DMS153 (cell line): Measurements from ENCODE around the gene ZNF593.
A peak's percentile ranks its signal among the peaks of the same experiment; 100 is the strongest.

Source experiments
- DNase-seq: peaks from one replicate; lab custom pipeline; 2025; lab: John Stamatoyannopoulos, UW

ZNF593 gene

DNA sequence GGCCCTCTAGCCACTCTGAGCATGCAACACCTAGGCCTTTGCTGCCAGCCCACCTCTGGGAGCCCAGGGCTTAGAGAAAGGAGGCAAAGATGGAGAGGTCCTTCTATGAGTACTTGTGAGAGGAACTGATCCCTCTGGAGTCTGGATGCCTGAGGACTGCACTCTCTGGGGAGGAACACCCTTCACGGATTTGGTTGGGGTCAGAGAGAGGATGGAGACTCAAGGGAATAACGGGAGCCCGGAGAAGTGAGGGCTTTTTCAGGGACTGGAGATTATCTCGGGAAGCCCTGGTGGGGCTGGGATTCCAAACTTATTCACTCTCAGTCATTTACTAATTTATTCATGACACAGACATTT is 532 bp upstream of the ZNF593 start:
- no peak for DNase-seq

DNA sequence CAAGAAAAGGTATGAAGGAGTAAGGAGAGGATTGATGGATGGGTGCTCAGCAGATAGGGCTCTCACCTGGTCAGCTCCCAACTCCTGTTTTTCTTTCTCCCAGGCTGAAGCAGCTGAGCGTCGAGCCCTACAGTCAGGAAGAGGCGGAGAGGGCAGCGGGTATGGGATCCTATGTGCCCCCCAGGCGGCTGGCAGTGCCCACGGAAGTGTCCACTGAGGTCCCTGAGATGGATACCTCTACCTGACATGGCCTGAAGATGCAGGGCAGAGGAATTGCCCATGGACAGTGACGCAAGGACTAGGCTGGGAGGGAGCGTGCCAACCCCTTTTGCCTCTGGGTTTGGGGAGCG is 739 bp downstream of the ZNF593 start:
- no peak for DNase-seq

DNA sequence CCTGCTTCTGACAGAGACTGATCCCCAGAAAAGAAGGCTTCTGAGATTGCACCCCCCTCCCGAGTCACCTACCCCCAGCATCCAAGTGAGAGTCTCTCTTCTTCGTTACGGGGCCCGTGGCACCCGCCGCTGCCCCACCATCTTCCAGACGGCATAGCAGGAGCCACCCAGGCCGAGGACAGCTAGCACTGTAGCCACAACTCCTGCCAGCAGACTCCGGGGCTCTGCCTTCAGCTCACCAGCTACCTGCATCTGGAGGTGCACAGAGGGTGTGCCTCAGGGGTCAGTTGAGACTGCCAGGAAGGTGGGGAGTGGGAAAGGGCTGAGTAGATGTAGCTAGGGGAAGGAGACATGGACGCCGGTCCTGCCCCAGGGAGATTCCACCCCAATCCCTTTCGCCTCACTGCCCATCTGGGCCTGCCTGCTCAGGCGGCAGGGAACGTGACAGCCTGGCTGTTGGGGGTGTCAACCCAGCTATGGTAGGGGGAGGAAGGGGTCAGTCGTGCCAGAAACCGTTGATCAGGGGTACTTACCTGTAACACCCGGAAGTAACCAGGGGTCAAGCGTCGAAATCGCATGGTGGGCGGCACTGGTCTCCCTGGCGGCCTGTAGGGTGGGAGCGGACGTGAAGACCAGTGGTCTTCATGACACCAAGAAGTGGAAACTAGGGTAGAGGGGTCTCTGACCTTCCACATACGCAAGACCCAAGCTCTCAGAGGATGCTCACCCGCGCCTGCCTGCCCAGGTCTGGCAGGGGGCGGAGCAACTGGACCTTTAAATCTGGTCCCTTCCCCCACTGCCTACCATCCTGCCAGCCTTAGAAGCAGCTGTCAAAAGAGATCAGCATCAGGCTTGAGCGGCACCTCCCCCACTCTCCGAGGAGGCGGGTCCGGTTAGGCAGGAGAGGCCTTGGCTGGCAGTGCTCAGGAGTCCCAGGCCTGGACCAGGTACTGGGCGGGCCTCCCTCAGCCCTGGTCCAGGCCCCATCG is 1.7 kb downstream of the ZNF593 start, which contains the start of gene ZNF593OS:
TSS of gene ZNF593OS (minus strand) at position 749 of the 989 bp plus-strand sequence. CDS start at position 578, 171 bp downstream.
- no peak for DNase-seq

DNA sequence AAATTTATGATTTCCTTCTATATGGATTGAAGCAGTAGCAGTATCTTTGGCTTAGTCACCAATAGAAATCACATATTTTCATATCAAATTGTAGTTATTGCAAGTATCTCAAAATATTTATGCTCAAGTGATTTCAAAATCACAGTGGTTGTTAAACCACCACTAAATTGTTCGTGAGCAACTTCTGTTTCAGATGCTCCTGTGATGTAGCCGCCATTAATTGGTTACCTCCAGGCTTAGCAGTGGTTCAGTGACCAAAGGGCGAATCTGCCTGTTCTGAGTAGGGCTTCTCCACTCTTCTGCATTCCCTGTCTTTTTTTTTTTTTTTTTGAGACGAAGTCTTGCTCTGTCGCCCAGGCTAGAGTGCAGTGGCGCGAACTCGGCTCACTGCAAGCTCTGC is 5.6 kb downstream of the ZNF593 start:
- no peak for DNase-seq

DNA sequence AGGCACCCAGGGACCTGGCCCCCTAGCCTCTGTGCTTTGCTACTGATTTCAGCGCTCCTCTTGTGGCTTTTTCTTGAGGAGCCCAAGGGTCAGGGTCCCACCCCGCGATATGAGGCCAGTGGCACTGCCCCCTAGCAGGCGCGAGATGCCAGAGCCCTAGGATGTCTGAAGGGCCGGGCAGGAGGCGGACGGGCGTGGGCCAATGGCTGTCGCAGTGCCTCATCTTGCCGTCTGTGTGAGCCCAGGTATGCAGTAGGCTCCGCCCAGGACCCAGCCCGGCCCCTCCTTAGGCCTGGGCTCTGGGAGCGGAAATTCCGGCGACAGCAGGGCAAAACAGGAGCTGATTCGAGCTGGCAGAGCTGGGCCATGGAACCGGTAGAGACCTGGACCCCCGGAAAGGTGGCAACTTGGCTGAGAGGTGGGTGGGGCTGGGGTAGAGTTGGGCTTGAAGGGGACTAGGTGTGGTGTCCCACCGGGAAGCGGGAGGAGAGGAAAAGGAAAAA is 7.5 kb downstream of the ZNF593 start, which contains the start of gene CNKSR1:
TSS of gene CNKSR1 (plus strand) at position 310 of the 503 bp plus-strand sequence. CDS start at position 367, 57 bp downstream.
- DNase-seq = peak; percentile 84

DNA sequence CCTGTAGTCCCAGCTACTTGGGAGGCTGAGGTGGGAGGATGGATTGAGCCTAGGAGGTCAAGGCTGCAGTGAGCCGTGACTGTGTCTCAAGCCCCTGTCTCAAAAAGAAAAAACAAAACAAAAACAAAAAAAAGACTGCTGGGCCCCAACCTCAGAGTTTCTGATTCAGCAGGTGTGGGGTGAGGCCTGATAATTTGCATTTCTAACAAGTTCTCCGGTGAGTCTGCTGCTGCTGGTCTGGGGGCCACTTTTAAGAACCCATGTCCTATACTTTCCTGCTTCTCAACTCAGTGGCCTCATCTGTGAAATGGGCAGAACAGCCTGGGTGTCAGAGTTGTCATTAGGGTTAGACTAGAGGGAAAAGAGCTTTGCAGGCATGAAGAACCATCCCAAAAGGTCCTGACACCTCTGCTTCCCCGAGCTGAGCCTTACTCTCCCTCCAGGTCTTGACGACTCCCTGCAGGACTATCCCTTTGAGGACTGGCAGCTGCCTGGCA is 10.3 kb downstream of the ZNF593 start:
- DNase-seq = no peak

DNA sequence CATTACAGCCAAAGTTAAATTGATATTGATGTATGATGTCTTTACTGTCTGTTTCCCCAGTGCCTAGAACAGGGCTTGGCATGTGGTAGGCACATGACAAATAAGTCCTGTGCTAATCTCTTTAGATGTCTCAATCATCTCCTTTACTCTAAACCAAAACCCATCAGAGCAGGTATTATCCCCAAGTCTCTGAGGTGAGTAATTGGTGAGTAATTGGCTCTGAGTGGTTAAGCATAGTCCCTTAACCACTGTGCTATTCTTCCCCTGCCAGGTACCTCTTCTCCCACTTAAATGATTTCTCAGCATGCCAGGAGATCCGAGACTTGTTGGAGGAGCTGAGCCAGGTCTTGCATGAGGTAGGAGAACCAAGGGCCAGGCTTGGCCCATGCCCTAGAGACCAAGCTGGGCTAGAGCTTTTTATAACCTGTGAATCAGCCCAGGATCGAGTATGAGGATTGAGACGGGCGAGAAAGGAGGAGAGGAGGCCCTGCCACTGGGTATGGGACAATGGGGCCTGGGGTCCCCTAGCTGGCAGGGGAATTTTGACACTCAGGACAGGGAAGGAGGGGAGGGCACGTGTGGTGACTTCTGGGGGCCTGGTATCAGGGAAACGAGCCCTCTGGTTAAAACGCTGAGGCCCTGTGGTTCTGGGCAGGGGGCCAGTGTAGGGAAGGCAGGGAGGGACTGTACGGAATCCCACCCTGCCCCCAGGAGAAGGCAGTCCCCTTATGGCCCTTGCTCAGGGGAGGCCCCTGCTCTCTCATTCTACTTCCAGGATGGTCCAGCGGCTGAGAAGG is 12.1 kb downstream of the ZNF593 start:
- no peak for DNase-seq

DNA sequence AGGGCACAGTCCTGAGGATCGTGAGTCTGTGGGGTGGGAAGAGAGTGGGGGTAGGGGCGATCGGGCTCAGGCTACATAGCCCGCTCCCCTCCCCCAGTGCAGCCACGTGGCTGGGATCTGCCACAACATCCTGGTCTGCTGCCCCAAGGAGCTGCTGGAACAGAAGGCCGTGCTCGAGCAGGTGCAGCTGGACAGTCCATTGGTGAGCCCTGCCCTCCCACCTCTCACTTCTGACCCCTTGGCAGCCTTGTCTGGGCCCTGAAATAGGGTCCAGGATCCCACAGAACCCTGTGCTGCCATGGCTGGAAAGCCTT is 12.6 kb downstream of the ZNF593 start:
- DNase-seq = no peak

DNA sequence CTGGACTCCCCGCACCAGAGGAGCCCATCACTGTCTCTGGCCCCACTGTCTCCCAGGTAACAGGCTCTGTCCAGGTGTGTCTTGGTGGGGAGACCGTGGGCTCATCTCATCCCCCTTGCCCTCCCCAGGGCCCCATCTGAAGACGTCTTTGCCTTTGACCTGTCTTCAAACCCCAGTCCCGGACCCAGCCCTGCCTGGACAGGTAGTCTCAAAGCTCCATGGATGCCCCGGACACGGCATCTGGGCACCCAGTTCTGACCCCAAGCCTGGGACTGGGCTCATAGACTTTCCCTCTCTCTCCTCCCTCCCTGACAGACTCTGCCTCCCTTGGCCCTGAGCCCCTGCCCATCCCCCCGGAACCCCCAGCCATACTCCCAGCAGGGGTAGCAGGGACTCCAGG is 14.4 kb downstream of the ZNF593 start:
- DNase-seq = no peak

DNA sequence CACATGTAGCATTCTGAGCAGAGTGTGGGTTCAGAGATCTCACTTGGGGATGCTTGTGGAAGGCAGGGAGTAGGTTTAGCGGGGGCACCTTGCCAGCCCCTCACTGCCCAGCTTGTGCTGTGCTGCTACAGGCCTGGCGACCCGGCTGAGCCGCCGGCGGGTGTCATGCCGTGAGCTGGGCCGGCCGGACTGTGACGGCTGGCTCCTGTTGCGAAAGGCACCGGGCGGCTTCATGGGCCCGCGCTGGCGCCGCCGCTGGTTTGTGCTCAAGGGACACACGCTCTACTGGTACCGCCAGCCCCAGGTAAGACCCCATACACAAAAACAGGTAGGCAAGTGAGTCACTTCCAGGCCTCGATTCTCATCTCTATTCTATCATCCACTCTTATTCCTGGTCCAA is 15.2 kb downstream of the ZNF593 start:
- DNase-seq = no peak

DNA sequence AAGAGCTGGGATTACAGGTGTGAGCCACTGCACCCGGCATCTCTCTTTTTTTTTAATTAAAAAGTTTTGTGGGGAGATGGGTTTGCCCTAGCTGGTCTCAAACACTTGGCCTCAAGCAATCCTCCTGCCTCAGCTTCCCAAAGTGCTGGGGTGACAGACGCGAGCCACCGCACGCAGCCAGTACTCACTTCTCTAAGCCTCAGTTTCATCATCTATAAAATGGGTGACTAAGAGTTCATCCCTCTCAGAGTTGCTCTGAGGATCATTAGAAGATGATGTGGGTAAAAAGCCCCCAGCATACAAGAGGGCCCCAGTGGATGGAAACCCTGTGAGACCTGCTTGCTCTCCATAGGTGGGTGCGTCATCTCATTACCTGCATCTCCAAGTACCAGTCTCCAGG is 18.2 kb downstream of the ZNF593 start:
- no peak for DNase-seq

DNA sequence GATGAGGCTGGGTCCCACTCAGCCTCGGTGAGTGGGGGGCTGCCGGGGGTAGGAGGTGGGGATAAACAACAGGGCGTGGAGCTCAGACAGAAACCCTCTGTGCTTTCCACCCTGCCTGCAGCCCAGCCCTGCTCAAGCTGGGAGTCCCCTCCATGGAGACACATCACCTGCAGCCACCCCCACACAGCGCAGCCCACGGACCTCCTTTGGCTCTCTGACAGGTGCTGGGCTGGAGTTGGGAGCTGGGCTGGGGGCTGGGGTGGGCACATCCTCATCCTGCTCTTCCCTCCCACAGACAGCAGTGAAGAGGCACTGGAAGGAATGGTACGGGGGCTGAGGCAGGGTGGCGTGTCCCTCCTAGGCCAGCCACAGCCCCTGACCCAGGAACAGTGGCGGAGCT is 18.8 kb downstream of the ZNF593 start:
- no peak for DNase-seq

DNA sequence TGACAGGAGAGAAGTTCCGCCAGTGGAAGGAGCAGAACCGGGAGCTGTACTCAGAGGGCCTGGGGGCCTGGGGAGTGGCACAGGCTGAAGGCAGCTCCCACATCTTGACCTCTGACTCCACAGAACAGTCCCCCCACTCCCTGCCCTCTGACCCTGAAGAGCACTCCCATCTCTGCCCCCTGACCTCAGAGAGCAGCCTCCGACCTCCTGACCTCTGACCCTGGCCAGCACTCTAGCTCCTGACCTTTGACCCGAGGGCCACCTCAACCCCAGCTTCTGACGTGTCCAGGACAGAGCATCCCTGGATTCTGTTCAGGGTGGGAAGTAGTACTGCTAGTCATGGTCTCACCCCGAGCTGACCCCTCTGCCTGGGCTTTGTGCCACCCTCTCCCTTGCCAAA is 19.6 kb downstream of the ZNF593 start:
- DNase-seq = no peak

DNA sequence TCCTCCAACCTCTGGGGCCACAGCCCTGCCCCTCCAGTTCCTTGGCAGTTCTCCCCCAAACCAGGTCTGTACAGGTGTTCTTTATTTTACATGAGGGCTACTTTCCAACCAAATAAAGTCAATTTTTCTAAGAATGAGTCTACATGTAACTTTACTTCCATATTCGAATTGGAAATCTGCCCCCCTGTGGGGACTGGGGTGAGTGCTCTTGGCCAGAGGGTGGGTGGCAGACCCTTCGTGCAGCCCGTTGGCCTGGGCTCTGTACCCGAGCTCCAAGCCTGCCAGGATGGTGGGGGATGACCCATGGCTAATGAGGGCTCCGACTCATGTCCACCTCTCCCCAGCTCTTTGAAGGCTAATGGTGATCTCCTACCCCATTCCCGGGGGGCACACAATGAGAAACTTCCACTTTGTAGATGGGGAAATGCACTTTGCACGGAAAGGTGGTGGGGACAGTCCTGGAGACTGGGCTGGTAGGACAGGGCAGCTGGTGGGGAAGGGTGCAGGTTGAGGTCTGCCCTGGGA is 20.1 kb downstream of the ZNF593 start:
- DNase-seq = no peak

DNA sequence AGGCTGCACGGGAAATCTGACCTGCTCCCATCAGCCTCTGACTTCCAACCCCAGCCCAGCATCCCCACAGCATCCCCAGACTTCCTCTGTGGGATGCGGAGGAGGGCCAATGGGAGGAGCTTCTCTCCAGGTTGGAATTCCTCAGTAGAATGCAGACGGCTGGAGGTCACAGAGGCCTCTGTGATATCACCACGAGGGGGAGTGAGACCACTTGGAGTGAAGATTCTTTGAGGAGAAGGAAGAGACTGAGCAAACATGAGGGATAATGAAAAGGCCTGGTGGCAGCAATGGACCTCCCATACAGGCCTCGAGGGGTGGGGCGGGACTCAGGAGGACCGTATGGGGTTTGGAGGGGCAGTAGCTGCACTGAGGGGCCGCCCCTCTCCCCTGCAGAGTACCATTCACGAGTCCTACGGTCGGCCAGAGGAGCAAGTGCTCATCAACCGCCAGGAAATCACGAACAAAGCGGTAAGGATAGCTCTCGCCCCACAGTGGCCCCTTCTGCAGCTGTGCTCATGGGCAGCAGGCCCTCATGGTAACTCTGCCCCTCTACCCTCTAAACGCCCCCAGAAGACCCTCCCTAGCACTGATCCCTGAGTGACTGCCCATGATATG is 20.8 kb downstream of the ZNF593 start, which contains the start of gene CATSPER4:
TSS of gene CATSPER4 (plus strand) at position 230 of the 615 bp plus-strand sequence. CDS start at position 256, 26 bp downstream.
- DNase-seq = peak; percentile 16

DNA sequence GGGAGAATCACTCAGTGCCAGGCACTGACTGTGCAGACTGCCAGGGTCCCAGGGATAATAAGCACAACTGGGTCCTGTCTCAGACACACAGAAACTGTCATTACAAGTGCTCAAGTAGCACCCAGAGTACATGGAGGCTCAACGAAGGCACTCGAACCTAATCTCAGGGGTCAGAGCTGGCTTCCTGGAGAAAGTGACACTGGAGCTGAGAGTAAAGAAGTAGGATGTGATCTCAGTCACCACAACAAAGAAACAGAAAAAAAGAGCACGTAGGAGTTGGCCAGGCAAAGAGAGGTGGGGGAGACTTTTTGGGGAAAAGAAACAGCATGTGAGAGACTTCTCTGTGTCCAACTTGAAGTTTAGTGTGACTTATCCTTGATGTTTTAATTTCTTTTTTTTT is 22.0 kb downstream of the ZNF593 start:
- DNase-seq = no peak

DNA sequence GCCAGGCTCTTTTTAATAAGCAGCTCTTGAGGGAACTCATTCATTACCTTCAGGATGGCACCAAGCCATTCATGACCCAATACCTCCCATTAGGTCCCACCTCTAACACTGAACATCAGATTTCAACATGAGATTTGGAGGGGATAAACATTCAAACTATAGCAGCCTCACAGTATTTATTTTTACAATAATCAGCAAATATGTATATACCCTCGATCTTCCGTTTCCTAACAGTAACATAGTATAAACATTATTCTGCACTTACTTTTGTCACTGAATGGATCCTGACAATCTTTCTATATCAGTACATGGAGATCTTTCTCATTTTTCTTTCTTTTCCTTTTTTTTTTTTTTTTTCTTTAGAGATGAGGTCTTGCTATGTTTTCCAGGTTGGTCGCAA is 26.1 kb downstream of the ZNF593 start:
- DNase-seq = no peak

DNA sequence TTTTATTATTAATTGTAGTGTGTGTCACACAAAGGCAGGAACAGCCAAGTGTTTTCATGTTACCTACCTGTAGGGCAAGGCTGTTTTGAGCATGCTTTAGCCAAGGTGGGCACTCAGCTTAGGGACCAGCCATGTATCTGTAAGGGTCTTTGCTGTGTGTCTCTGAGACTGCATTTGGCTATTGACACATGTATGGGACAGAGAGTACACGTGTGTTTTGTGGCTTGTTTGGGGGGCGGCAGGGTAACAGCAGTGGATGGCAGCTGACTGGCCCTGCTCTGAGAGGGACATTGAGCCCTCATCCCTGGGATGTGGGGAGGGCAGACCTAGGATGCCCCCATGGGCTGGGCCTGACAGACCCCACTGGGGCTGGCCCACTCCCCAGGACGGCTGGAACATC is 27.6 kb downstream of the ZNF593 start:
- no peak for DNase-seq

DNA sequence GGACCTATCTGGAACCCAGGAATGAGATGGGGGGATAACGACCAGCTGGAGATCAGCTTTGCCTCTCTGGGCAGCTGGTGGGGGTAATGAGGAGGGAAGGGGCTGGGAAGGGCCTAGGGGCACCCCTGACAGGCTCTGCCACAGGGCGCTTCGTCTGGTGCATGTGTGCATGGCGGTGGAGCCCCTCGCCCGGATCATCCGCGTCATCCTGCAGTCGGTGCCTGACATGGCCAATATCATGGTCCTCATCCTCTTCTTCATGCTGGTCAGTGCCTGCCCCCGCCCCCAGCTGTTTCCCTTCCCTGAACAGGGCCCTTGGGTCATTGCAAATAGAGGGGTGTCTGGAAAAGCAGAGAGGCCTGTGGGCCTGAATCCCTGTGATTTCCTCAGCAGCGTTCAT is 28.1 kb downstream of the ZNF593 start:
- no peak for DNase-seq

DNA sequence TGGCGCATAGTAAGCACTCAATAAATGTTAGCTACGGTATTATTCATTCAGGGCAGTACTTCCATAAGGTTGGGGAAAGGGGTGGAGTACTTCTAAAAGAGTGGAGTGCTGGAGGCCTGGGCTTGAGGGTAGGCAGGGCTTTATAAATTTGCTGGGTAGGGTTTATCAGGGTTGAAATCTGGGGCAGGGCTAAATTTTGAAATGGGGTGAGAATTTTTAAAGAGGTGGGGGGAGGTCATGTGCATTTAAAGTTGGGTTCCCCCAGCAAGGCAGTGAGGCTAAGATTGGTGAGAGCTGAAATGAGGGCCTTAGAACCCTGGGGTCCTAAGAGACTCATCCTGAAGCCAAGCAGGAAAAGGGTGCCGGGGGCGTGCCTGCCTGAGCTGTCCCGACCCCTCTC is 30.7 kb downstream of the ZNF593 start:
- DNase-seq = no peak

DNA sequence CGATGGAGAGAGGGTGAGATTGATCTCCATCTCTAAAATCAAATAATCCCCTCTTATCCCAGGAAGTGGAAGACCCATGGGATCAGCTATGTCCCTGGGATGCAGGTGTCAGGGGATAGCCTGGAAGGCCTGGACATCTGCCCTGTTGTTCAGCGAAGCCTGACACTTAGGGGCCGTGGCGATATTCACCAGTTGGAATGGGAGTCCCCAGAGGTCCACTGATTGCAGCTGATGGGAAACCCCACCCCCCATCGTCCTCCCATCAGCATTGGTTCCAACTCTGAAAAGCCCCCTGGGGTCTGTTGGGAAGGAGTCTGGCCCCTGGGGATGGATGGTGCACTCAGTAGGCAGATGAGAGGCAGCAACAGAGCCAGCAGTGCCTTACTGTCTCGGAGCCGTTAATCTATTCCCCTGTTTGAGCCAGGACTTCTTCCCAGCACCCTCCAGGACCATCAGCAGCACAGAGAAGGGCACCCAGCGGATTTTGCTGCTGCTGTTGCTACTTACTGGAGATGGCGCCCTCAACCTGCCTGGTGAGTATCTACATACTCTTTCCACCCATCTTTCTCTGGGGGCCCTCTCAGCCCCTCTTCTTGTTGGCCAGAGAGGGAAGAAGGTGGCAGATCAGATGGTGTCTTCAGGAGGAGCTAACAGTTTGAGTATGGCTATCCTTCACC is 34.1 kb downstream of the ZNF593 start:
- DNase-seq = no peak
